NCI-H2107 treated with DMSO at 0.1 percent for 48 hours (cell line): ENCODE data around the gene DNMT3B.
"Not testable (repeated sequence)": the region's sequence is repeated elsewhere in the genome, so short reads cannot be mapped to it uniquely, and the experiment has no call there.

Experiments used
- DNase-seq: peaks from one replicate; lab custom pipeline; 2025; ENCODE audit not compliant: unreplicated experiment; lab: John Stamatoyannopoulos, UW

Gene DNMT3B

DNA sequence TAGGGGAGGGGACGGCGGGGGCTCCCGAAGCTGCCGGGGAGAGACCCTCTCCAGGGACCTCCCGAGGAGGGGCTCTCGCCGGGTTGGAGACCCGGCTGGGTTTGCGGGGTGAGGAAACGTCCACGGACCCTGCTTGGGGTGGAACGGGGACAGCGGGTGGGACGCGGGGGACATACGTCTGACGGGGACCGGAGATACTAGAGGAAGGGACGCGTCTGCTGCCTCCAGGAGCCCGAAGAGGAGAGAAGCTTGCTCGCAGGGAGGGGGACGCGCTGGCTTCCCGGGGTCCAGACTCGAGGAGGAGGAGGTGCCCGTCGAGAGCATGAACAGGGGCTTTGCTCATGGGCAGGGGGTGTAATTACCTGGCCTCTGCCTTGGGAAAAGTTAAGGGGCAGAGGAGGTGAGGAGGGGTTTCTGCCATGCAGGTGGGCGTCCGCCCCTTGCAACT is 593 bp downstream of the DNMT3B start:
- no peak for DNase-seq

DNA sequence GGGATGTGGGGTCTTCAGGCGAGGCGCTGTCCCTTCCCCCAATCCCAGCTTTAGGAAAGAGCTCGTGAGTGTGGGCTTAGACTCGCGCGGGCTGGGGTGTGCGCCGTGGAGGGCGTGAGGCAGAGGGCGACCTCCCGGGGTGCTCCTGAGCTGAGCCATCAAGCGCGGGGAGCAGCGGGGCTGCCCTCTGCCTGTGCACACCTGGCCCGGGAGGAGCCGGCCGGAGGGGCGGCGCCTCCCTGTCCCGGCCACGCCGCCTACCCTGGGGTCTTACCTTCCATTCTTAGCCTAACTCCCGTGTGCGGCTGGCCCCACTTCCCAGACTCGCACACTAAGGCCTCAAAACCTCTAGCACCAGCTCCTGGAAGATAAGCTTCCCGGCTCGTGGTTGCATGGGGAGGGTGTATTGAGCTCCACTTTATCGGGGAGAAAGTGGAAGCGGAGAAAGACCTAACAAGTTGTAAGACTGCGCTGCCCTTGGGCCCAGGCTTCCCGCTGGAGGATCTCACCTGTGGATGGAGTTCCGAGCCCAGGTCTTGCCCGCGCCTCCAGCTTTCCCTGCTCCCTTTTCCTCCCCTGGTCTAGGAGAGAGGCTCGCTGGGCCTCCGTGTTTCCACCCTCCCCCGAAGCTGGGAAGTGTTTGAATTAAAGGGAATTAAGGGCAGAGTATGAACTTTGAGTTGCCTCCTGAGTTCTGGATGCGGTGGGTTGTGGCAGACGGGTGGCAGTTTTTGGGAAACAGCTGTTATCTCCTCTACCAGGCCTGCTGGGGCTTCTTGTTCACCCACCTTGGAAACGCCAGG is 1.2 kb downstream of the DNMT3B start:
- DNase-seq = no peak

DNA sequence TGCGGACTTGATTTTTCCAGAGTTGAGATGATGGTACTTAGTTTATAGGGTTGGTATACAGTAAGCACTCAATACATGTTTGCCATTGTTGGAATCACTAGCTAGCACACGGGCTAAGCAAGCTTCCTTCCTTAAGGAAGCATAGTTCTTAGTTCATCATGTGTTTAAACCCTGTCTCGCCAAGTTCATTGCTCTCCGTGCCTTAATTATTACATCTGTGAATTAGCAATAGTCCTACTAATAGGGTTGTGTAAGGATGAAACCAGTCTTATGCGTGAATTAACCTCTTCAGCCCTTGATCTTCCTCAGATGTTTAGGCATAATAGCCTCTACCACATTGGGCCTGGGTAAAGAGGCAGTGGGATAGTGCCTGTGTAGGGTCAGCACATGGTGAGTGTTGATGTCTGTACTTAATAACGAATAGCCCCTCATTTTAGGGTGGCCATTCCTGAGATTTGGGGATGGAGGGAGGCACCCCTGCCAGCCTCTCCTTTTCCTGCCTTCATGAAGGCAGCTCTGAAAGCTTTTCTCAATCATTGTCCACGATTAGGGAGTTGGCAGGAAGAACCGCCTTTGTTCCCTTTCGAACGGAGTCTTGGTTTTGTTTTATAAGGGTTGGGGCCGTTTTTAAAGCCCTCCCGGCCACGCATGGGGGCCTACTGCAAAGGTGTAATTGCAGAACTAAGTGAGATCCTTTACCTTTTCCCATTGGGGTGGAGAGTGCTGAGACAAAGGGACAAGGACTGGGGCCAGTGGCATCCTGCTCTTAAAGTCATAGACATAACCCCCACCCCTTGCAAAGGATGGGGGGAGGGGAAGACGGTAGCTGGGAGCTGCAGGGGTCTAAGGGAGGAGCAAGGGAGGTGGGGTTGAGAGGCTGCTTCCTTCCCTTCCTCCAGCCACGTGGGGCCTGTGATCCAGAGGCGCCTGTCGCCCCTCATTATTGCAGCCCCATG is 2.1 kb downstream of the DNMT3B start:
- no peak for DNase-seq

DNA sequence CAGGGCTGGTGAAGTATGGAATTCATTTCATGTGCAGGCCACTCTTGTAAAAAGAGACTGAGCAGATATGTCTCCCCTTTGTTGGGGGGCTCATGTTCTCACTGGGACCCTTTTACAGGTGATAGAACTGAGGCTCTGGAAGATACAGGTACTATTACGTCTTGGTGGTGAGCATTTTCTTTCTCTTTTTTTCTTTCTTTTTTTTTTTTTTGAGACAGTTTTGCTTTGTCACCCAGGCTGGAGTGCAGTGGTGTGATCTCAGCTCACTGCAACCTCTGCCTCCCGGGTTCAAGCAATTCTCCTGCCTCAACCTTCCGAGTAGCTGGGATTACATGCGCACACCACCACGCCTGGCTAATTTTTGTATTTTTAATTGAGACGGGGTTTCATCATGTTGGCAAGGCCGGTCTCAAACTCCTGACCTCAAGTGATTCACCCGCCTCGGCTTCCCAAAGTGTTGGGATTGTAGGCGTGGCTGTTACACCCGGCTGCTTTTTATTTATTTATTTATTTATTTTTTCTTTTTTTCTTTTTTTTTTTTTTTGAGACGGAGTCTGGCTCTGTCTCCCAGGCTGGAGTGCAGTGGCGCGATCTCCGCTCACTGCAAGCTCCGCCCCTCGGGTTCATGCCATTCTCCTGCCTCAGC is 3.2 kb downstream of the DNMT3B start:
- not testable (repeated sequence) for DNase-seq

DNA sequence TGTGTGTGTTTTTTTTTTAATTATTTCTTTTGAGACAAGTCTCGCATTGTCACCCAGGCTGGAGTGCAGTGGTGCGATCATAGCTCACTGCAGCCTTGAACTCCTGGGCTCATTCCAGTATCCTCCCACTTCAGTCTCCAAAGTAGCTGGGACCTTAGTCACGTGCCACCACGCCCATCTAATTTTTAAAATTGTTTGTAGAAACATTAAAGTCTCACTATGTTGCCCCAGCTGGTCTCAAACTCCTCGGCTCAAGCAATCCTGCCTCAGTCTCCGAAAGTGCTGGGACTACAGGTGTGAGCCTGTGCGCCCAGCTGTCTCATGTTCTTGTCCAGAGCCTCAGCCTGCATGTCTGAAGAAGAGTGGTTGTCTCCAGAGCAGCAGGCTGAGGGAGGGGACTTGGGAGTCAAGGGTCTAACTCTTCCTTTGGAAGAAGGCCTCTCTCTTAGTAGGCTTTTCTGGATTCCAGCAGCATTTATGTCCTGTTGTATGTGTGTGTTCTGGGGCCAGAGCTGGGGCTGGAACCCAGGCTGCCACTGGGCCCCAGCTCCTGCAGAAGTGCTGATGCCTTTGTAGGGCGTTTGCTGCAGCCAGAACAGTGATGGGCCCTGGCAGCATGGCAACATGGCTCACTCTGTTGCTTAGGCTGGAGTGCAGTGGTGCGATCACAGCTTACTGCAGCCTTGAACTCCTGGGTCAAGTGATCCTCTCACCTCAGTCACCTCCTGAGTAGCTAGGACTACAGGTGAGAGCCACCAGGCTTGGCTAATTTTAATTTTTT is 5.4 kb downstream of the DNMT3B start:
- DNase-seq = no peak

DNA sequence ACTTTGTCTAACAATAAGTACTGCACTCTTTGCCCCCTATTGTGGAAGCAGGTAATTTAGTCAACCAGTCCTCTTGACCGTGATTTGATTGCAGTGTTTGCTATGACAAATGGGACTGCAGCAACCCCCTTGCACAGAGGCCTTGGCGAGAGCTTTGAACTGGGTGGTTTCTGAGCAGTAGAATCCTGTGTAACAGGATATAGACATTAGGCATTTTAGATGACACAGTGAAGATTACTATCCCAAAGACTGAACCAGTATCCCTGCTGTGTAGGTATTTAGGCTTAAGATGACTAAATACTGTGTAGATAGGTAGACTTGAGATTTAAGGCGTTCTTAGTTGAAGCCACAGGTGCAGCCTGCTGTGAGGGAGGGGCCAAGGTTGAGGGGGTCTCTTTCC is 9.9 kb downstream of the DNMT3B start:
- DNase-seq = no peak

DNA sequence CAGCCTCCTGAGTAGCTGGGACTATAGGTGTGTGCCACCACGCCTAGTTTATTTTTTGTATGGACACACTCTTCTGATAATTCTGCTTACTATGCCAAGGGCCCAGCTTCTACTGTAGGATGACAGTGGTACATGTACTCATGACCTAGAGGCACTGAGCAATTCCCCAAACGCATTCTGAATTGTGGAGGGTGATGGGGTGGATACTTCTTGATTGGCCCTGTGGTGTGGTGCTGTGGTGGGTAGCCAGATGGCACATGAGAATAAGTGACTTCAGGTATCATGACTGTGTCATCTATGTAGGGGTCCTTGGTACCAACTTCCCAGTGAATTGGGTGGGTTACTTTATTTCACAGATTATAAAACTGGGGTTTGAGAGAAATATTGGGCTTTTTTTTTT is 11.0 kb downstream of the DNMT3B start:
- no peak for DNase-seq

DNA sequence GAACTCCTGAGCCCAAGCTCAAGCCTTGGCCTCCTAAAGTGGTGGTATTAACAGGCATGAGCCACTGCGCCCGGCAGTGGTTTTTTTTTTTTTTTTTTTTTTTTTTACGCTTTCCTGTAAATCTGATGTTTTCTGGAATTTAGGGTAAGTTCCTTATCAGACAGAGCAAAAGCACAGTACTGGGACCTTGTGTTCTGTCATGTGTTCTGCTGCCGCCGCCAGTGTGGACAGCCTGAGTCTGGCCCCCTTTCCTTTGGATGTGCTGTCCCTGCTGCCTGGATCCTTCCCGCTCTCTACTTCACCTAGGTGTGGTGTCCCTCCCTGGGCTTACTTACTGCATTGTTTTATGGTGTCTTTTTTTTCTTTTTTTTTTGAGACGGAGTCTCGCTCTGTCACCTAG is 11.7 kb downstream of the DNMT3B start:
- no peak for DNase-seq

DNA sequence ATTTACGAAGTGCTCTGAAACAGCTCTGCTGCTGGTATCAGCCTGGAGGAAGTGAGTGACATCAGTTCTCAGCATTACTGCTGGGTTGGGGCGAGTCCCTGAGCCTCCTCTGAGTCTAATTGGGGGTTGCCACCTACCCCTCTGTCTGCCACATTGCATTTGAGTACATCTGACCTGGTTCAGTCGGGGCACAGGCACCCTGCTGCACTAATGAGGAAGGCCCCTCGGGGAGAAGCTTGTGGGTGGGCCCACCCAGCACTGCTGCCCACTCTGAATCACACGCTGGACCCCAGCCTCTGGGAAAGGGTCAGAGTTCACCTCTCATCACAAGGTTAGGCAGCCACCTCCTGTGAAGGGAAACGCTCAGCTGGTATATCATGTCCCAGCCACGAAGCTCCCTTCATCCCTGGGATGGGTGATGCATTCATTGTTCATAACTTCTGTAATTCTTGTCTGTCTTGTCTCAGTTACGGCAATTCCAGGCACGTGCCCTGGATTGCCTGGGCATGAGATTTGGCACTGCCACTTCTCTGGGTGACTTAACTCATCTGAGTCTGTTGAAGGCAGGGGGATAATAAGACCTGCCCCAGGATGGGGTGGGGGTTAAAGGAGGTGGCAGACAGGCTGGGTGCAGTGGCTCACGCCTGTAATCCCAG is 13.3 kb downstream of the DNMT3B start:
- DNase-seq = no peak

DNA sequence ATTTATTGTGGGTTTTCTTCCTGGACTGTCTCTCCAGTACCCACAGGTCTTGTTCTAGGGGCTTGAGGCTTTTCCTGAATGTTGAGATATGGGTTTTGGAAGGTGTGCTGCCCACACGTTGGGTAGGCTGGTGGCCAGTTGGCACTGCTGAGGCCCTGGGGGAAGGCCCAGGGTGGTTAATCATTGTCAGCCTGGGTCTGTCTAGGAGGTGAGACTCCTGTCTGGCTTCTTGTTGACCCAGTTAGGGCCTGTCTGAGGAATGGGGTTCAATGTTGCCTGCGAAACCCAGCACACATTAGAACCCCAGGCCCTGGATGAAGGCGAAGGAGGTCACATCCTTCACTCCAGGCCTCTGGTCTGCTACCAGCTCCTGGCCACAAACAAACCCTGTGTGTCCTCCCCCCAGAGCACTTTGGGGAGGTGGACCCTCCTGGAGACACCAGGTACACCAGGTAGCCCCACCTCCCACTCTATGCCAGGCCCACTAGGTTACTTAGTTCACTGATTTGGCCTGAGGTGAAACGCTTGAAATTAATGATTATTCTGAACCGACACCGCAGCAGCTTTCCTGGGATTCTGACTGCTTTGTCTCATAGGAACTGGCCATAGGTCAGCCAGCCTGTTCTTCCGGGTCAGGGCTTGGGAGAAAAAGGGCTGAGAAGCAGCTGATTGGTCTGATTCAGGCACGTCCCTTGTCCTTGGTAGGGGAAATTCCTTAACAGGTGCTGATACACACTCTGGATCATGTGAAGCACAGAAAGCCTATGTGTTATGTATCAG is 15.2 kb downstream of the DNMT3B start:
- no peak for DNase-seq

DNA sequence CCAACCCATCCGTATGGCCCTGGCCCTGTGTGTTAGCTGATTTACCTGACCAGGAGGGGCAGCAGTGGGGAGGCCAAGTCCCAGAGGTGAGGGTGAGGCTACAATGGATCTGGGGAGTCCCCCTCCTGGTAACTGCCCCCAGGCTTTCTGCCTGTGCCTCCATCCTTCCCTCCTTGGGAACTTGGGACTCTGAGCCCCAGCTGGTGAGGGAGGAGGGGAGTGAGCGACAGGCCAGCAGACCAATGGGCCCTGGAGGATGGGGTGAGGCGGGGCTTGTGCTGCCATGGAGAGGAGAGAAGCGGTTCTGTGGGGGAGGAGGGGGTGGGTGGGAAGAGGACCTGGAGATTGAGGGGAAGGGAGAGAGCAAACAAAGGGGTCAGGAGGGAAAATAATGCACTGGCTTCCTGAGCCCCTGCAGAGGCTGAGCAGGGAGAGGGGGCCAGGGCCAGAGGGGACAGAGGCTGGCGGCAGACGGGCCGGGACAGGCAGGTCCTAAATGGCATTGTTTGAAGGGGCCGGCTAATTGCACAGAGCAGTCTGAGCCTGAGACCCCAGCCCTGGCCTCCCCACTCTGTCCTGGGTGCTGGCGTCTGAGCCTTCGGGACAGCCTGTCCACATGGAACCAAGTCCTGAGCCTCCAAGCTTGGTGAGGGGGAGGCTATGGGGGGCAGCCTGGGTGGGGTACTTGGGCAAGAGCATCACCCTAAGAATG is 17.5 kb downstream of the DNMT3B start:
- no peak for DNase-seq

DNA sequence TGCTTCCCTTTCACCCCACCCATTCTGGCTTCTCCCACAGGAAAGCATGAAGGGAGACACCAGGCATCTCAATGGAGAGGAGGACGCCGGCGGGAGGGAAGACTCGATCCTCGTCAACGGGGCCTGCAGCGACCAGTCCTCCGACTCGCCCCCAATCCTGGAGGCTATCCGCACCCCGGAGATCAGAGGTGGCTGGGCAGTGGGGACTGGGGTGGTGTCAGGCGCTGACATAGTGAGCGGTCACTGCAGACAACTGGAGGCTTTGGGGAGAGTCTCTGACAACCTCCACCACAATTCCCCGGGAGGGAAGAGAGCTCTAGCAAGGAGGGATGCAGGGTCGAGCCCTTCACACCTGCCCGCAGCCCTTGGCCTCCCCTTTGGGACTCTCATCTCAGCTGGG is 18.1 kb downstream of the DNMT3B start:
- DNase-seq = no peak

DNA sequence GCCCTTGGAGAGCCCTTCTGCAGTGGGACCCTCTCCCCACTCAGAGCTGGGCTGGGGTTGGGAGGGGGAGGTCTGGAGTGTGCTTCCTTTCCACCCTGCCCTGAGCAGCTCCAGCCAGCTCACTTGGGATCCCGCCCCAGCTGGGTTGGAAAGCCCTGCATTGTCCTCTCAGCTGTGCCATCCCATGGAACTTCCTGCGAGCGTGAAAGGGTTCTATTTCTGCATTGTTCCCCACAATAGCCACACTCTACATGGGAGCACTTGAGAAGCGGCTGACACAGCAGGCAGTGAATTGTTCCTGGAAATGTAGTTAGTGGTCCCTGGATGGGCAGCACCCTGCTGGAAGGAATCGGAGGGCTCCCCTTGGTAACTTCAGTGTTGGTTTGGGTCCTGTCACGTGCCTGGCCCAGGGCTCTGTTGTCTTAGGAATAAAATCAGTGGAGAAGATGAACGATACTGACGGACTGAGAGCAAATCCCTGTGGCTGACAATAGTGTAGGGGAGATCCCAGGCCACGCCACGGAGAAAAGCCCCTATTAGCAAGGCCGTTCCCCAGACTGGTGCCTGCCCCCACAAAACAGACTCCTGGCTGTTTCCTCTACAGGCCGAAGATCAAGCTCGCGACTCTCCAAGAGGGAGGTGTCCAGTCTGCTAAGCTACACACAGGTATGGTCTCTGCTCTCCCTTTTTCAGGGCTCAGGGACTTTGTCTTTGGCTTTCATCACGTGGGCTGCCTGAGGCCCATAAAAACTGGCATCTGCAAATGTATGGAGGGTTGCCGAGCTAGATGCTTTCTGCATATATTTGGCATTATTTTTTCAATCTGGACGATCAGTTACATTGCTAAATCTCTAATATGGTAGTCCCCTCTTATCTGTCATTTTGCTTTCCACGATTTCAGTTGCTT is 18.8 kb downstream of the DNMT3B start:
- peak; percentile 61 for DNase-seq

DNA sequence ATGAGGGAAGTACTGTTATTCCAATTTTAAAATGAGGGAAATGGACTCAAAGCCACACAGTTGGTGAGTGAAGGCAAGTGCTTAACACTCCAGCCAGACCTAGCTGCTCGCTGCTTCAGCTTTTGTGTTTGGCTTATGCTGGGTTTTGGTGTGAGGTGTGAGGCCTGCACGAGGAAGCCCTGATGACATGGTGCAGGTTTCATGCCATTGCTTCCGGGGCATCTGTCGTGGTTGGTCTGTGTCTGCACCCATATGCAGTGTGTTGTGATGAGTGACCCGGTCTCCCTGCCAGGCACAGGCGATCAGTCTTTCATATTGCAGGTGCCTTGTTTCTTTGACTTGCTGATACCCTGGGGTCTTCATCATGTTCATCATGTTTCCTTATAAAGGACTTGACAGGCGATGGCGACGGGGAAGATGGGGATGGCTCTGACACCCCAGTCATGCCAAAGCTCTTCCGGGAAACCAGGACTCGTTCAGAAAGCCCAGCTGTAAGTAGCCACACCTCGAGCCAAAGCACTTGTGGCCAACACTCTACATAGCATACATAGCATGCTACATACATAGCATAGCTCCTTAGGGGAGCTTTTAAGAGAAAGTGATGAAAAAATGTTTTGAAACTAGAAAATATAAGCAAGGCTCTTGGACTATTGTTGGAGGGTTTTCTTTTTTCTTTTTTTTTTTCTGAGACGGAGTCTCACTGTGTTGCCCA is 22.3 kb downstream of the DNMT3B start:
- no peak for DNase-seq

DNA sequence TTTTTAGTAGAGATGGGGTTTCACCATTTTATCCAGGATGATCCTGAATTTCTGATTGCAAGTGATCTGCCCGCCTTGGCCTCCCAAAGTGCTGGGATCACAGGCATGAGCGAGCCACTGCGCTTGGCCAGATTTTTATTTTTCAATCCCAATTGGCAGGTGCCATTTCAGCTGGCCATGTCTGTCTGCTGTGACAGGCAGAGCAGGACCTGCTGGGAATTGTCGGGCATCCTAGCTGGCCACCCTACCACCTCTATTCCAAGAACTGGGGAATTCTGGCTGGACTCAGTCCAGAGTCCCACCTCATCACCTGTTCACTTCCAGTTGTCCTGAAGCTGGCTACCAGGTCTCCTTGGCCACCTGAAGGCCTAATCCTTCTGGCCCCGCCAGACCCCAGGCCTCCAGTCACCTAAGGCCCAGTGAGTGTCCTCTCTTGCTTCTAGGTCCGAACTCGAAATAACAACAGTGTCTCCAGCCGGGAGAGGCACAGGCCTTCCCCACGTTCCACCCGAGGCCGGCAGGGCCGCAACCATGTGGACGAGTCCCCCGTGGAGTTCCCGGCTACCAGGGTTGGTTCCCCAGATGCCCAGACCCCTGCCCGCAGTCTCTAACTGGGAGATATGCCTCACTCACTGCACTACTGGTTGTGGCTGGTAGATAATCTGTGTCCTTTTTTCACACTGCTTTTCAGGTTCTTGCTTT is 24.0 kb downstream of the DNMT3B start:
- no peak for DNase-seq

DNA sequence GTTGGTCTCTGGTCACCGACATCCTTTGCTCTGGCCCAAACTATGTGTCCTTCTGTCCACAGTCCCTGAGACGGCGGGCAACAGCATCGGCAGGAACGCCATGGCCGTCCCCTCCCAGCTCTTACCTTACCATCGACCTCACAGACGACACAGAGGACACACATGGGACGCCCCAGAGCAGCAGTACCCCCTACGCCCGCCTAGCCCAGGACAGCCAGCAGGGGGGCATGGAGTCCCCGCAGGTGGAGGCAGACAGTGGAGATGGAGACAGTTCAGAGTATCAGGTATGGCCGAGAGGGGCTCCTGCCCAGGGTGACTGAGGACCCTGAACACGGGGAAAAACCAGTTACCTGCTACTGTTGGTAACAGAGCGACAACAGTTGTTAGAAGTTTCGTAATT is 25.0 kb downstream of the DNMT3B start:
- no peak for DNase-seq
